OCI-M2 (cell line): ENCODE data around the gene NDFIP2.
"Not testable (repeated sequence)": the region's sequence is repeated elsewhere in the genome, so short reads cannot be mapped to it uniquely, and the experiment has no call there.

ENCODE experiments used
- DNase-seq: peaks from one replicate; lab custom pipeline; 2025; ENCODE audit not compliant: unreplicated experiment; lab: John Stamatoyannopoulos, UW

Gene NDFIP2

DNA sequence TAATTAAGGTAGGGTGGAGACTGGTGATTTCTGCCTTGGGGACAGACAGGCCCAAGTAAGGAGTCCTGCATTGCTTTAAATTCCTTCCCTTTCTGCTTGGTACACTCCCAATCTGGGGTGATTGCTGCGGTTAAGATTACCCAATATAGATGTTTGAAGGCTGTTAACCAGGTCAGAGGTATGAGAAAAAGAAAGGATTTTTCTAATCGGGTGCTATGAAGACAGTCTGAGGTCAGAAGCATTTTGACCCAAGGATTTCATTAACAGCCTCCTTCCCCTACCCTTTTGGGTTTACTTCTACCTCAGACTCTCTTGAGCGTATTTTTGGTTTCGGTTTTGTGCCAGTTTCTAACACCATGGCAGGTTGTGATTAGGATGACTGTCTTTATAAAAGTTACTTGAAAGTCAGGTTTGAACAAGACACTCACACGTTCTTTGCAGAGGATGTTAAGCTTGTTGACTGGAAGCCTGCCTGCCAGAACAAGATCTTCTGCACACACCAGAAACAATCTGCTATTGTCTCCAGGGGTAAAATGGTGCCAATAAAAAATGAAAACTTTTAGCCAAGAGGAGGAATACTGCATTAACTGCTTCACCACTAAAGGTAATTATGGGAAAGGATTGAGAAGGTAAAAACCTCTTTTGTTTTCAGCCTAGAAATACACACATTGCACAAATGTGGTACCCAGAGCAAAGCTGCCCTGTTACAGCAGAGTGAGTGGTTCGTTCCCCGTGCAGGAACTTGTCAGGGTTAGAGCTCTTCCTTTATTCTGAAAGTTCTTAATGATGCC, 108.8 kb downstream of the NDFIP2 start:
- DNase-seq = no peak

DNA sequence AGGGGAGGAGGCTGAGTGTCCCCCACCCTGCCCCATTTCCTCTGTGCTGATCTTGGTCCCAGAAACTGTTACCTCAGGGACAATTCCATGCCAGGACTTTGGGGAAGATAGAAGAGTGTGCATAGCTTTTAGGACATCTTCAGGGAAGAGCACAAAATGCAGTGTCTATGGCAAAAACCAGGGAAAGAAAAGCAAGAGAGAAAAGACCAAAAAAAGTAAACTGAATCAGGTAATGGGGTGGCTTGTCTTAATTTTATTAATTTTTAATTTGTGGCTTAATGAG, 109.4 kb downstream of the NDFIP2 start:
- no peak for DNase-seq

DNA sequence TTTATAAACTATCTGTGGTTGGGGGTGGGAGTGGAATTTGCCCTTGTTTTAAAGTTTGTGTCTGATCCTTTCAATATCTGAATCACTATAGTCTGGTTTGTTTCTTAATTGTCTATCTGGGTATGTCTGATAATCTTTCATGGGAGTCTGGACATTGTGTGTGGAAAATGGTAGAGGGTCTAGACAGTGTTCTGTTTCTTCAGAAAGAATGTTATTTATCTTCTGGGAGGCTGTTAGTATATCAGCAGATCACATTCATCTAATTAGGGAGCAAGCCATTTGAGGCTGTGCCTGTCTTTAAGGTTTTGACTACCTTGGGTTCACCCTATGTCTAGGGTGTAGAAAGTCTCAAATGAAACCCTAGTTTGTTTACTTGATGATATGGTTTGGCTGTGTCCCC, 110.5 kb downstream of the NDFIP2 start:
- DNase-seq = no peak

DNA sequence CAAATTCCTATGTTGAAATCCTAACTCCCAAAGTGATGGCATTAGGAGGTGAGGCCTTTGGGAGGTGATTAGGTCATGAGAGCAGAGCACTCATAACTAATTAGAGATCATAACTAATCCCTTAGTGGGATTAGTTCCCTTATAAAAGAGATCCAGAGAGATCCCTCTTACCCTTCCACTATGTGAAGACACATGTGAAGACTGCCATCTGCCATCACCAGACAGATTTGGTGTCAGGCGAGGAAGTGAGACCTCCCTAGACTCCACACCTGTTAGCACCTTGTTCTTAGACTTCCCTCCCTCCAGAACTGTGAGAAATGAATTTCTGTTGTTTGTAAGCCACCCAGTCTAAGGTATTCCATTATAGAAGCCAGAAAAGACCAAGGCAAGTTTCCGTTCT, 112.2 kb downstream of the NDFIP2 start:
- no peak for DNase-seq

DNA sequence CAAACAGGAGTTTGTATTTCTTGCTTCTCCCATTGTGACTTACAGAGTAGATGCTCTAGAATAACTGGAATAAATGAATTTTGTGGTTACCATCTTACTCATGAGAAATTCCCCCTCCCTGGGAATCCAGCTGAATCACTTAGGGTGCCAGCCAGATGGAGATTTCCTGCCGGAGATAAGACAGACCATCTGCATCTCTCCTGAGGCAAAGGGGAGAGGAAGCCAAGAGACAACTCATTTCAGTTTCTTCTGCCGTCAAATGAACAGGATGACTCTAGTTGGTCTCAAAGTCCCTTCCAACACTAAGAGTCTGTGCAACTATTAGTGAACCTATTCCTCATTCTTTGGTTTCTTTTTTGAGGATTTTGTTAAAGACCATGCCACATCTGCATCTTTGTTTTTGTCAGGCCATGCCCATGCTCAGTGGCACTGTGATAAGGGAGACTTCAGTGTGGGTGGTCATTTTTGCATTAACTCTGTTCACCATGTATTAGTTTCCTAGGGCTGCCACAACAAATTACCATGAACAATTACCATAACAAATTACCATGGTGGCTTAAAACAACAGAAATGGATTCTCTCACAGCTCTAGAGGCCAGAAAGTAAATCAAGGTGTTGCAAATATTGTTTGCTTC, 112.8 kb downstream of the NDFIP2 start:
- DNase-seq = no peak

DNA sequence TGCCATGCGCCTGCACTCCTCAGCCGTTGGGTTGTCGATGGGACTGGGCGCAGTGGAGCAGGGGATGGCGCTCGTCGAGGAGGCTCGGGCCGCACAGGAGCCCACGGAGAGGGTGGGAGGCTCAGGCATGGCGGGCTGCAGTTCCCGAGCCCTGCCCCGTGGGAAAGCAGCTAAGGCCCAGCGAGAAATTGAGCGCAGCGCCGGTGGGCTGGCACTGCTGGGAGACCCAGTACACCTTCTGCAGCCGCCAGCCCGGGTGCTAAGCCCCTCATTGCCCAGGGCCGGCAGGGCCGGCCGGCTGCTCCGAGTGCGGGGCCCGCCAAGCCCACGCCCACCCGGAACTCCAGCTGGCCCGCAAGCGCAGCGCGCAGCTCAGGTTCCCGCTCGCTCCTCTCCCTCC, 119.2 kb downstream of the NDFIP2 start:
- not testable (repeated sequence) for DNase-seq

DNA sequence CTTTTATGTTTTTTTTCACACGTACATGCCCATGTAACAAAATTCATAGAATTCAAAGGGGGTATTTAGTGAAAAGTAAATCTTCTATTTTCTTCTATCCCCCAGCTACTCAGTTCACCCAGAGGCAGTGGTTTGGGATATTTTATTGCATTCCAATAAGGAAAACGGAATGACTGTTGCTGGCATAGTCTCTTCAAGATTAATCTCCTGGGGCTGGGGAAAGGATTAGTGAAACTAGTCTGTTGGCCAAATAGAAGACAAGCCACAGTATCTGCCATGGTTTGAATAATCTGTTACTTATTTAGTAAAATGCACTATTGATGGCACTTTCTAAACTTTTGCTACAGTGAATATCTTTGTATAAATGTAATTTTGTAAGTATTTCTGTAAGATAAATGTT, 122.0 kb downstream of the NDFIP2 start:
- no peak for DNase-seq

DNA sequence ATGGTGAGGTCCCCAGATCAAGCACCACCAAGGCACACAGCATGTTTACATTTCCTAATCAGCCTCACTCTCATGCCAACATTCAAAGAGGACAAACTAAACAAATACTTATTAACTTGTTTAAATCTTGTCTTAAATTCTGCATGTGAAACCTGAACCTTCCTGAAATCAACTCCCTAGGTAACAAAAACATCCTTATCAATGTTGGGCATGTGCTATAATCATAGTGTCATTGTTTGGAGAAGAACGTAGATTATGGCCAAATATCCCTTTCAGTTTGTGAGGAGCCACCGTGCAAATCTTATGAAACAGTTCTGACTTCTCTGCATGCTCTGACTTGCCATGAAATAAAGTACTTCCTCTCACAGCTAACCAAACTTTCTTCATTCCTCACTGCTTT, 123.8 kb downstream of the NDFIP2 start:
- DNase-seq = no peak
